NCI-H1417 (cell line): ENCODE data around the gene SPATA18.

Source experiments
- DNase-seq, 3 experiments: peaks; one replicate each; lab custom pipeline; 2025; lab: John Stamatoyannopoulos, UW

SPATA18 gene, protein sequence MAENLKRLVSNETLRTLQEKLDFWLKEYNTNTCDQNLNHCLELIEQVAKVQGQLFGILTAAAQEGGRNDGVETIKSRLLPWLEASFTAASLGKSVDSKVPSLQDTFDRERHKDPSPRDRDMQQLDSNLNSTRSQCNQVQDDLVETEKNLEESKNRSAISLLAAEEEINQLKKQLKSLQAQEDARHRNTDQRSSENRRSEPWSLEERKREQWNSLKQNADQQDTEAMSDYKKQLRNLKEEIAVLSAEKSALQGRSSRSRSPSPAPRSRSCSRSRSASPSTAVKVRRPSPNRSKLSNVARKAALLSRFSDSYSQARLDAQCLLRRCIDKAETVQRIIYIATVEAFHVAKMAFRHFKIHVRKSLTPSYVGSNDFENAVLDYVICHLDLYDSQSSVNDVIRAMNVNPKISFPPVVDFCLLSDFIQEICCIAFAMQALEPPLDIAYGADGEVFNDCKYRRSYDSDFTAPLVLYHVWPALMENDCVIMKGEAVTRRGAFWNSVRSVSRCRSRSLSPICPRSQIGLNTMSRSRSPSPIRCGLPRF

DNA sequence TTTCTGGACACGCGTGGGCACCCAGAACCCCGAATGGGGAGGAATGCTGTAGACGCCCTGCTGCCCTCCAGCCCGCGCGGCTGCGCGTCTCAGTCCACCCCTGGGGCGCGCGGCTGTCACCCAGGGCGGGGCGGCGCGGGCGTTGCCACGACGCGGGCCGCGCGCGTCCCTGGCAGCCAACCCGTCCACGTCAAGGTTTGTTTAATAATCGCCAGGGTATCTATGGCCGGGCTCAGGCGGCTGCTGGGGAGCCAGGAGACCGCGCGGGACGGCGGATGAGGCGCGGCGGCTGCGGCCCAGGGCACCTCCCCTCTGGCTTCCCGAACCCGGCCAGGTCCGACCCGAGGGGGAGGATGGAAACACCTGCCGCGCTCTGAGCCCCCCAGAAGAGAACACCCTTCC is at the start of gene SPATA18:
TSS of gene SPATA18 (plus strand) at position 92 of the 402 bp plus-strand sequence. CDS start 401 bp downstream, outside the sequence.
- DNase-seq, result peak in 2 of 3 experiments; percentile 37 to 47

DNA sequence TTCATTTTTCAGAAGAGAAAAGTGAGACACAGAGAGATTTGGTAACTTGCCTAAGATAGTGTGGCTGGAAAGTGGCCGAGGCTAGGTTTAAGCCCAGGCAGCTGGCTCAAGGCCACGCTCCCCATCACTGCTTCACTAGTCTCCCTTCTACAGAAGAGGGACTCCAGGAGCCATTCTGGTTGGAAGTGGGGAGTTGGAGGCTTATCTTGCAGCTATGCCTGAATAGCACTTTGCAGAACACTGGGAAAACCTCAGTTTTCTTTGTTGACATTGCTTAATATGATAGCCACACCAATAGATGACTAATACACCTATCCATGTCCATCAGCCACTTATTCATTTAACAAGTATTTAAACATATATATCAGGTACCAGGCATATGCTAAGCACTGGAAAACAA is 49.5 kb upstream of the SPATA18 start:
- no peak for DNase-seq

DNA sequence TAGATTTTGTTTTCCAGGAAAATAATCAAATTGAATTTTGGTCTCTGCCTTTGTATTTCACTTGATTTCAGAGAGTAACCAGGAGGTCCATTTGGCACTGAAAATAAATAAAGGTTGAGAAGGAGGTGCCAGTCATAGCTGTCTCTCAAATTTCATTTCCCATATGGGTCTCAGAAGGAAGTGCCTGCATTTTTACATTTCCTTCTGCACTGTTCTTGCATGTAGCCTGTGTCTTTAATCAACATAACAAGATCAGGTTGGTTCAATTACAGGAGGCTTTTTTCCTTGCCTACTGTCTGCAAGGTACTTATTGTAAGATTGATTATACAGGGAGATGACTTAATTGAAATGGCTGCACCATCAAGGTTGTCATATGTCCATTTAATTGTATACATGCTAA is 46.7 kb upstream of the SPATA18 start:
- DNase-seq, result no peak

DNA sequence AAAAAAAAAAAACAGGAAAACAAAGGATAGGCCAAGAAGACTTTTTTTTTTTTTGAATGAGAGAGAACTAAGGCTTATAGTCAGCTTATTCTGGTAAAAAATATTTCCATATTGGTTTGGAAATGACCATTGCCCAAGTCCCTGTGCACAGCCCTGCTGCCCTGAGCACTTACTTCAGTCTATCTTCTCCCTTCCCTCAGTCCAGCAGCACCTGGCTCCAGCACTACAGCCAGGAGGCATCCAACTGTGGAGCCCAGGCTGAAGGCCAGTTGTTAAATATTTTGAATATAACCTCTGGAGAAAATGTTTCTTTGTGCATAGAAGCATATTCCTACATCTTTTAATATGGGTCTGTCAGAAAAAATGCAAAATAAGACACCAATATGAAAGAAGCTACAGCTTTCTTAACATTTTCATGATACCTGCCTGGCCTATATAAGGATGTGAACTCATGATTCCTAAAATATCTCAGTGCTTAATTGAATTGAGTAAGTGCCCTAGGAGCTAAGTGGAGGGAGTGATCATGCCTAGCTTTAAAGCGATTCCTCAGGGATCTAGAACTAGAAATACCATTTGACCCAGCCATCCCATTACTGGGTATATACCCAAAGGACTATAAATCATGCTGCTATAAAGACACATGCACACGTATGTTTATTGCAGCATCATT is 45.4 kb upstream of the SPATA18 start:
- DNase-seq, result no peak

DNA sequence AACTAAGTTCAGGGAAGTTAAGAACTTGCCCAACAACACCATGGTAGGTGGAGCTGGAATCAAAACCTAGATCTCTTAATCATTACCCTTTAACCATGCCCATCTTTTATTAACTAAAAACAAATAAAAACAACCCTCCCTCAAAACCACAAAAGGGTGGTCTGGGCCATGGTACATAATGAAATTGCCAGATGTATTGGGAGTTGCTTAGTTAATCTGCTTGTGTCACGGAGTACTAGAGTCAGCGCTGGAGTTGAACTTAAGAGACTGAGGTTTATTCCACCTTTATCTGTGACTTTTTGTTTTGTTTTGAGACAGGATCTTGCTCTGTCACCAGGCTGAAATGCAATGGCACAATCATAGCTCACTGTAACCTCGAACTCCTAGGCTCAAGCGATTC is 44.2 kb upstream of the SPATA18 start:
- DNase-seq, result no peak

DNA sequence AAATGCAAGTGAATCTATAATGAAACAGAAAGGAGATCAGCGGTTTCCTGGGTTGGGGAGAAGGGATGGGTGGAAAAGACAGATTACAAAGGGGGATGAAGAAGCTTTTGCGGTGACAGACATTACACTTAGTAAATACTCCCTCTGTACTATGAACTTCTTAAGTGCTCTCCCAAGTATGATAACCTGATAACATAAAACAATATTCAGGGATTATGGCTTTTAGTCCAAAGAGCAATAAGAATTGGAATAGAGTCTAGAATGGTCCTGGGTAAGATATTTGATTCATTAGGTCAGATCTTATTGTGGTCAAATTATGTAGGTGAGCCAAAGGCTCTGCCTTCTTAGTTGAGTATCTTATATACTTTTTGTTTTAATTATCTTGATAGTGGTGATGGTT is 40.1 kb upstream of the SPATA18 start:
- DNase-seq, result no peak

DNA sequence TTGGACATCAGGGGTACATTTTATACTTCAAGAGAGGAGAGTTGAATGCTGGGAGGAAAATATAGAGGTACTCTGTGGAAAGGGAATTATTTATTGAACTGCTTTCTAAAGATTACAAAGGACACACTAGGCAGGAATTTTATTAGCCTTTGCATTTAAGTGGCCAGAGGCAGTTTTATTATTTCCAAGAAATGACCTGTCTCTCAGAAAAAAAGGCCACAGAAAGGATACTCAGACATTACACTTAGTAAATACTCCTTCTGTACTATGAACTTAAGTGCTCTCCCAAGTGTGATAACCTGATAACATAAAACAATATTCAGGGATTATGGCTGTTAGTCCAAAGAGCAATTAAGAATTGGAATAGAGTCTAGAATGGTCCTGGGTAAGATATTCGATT is 38.5 kb upstream of the SPATA18 start:
- no peak for DNase-seq

DNA sequence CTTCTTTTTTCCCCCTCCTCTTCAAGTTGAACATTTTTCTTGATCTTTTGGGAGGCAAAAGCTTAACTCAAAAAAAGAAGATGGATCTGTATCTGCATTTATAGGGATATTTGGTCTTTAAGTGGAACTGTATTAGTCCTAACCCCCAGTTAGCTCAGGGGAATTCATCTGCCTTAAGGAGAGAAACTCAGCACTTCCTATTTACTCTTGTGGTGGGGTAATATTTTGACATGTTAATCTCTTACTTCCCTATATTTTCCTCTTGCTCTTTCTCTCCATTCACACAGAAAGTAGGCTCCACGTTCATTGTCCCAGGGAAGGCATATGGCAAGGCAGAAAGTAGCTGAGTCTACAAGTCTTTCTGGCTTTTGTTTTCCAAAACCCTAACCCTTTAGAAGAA is 36.2 kb upstream of the SPATA18 start:
- no peak for DNase-seq

DNA sequence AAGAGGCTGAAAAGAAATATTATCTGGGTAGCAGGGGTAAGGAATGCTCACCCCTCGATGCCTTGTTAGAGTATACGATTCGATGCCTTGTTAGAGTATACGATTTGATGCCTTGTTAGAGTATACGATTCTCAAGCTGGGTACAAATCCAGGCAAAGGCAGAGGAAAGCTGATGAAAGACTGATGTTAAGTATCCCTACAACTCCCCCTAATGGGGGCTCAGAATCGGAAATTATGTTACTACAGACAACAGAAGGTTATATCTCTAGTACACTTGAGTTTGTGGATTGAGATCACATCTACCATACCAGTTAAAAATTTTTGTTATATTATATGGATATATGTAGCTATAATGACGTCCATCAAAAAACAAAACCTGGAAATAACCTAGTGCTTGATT is 35.7 kb upstream of the SPATA18 start:
- DNase-seq, result peak in 1 of 3 experiments; percentile 8

DNA sequence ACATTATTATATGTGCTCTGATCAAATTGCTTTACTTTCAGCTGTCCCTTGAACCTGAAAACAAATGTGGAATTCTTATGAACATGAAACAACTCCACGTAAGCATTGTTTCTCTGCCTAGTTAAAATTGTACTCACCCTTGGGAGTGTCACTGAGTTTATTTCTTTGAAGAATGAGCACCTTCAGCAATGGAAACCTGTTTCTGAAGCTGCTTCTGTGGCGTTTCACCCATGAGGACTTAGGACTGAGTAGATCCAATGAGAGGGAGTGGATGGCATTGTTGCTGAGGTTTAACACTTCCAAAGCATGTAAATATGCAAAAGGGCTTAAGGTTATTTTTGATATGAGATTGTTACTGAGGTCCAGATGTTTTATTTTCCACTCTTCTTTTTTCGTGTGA is 34.1 kb upstream of the SPATA18 start:
- DNase-seq, result no peak

DNA sequence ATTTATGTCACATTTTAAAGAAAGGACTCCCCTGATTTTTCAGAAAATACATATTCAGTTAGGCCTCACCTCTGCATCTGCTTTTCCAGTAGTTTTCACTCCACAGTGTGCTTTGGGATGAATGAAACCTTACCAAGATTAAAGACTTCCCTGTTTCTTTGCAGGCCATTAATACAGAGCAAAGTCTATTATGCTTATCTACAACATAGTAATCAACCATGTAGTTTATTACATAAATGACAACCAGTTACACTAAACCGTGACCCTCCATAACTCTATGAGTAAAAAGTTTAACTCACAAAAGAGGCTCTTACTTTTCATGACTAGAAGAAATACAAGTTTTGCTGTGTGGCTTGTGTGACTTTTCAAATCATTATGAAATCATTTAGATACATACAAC is 33.3 kb upstream of the SPATA18 start:
- no peak for DNase-seq

DNA sequence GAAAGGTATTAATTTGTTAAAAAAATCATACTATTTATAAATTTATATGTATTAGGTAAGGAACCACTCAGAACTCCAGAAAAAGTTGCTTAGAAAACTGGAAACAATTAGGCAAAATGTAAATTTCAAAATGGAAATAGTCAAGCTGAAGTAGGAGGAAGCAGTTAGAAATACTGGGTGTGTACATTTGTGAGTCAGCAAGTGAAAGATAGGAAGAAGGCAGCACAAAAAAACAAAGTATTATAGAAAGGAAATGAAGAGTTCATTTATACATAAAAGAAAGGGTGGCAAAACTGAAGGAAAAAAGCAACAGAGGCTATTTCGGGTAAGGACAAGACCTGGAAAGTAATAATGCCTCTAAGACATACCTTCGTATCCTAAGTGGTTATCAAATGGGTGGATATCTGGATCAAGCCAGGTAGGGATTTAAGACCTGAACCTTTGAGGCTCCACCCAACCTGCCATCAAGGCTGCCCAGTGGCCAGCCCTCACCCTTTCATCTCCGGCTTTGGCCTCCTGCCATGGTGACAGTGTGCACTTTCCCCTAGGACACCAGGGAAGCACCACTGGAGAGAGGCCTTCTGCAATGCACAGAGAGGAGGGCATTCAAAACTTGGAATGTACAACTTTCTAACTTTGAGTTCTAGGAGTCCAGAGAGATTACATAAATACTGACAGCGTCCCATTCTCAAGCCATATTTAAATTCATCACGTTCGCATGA is 31.0 kb upstream of the SPATA18 start, which contains the start of gene LRRC66:
TSS of gene LRRC66 (minus strand) at position 428 of the 722 bp plus-strand sequence. CDS start 2,750 bp downstream, outside the sequence.
- DNase-seq, result no peak

DNA sequence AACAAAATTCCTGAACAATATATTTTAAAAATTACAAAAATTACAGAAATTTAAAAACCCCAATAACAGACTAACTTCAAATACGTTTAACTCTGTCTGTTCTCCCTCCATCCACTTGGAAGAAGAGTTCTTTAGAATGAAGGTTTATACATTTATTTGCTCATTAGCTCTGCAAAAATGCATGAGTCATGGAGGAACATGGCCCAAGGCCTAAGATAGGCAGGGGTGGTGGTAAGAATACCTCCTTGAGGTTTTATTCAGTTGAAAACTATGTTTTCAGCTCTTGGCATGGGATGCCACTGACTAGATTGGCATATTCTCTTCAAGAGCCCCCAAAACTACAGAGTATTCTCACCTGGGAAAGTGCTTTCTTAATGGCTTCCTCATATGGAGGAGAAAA is 22.1 kb upstream of the SPATA18 start:
- DNase-seq, result no peak

DNA sequence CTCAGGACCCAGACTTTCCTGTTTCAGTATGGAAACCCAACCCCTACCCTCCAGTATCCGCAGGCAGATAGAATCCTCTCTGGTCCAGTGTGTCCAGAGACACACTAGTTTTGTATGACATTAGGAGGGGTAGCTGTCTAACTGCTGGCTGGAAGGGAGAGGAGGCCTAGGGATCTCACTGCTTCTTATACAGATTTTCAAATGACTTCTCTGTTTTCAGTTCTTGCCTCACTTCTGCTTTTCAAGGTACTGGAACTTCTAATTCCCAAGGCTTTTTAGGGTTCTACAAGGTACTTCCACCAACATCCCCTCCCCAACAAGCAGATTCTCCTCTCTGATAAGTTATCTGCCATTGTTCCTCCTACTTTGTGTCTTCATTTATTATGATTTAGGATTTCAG is 19.1 kb upstream of the SPATA18 start:
- DNase-seq, result no peak

DNA sequence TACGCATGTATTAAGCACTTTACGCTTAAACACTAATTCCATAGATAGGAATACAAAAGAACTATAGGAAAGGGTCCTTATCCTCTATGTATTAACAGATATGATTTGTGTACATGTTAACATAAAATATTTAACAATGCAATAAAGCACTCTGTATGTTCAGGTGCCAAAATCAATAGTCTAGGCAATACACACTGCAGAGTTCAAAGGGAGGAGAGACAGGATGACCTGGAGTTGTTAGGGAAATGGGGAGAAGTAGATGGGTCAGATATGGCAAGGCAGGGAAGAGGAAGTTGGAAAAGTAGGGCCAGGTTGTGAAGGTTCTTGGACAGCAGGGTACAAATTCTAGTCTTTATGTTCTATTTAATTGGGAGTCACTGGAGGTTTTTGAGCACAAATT is 15.9 kb upstream of the SPATA18 start:
- DNase-seq, result no peak

DNA sequence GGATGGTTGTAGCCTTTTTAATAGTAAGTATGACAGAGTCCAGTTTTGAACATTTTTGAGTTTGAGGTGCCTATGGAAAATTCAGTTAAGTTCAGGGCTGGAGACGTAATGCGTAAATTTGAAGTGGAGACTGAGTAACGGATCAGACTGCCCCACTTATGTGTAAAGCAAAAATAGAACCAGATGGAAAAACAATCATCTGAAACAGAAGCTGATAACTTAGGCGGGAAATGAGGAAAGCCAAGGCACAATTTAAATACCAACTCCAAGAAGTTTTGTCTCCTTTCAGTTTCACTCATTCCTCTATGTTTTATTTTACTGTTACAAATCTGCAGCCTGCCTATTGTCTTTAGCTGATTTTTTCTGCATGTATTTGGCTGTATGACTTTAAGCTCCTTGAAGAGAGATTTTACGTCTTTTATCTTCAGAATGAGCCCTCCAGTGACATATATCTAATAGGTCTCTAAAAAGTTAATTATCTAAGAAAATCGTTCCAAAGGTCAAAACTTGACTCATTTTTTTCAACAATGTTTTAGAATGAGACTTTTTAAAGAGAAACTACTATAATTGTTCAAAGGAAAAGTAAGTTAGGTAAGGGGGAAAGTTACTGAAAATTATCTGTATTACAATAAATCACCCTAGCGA is 14.1 kb upstream of the SPATA18 start:
- no peak for DNase-seq

DNA sequence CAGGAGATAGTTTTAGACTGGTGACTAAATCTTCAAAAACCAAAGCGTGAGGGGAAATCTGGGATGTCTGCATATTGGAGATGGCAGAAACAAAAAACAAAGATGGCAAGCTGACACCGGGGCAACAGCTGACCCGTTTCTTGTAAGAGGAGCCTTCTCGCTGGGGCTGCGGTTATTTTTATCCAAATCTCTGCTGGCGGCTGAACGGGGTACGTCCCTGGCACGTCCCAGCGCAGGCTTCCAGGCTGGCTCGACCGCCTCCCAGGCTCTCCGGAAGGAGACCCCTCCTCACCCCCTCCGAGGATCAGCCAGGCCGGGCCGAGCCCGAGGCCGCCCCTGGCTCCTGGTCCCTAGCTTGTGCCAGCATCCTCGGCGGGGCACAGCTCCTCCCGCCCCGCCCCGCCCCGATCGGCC is 13.4 kb upstream of the SPATA18 start:
- DNase-seq, result peak; percentile 48 to 79 (median 78)

DNA sequence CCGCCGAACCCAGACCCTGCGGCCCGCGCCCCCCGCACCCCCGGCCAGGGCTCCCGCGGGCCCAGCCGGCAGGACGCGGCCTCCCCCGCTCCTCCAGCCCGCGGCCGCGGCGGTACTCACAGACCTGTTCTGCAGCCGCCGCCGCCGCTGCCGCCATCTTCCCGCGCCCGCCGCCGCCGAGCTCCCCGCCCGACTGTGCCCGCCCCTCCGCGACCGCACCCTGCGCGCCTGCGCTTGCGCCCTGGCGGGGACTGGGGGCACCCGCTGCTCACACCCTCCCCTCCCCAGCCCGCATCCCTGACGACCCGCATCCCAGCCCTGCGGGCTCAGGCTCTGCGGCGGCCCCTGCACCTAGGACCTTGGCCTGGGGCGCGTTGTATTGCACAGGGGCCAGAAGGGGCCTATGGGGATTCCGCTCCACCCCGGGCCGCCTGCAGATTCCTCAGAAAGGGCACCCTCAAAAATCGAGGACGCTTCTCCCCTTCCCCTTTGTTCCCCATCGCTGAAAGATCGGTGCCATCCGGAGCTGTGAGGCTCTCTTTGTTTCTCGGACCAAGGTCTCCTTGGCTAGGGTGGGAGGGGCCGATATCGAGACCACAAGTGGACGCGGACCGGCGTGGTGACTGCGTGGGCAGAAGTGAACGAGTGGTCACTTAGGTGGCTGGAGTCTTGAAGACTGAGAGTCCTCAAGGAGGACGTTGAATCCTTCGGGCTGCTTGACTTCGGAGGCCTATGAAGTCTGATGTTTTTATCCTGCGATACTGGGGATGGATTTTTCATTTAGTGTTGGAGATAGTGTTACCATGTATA is 12.8 kb upstream of the SPATA18 start, which contains the start of gene SGCB:
TSS of gene SGCB (minus strand) at position 197 of the 810 bp plus-strand sequence. CDS start at position 157, 40 bp downstream.
- peak; percentile 71 to 92 (median 85) for DNase-seq

DNA sequence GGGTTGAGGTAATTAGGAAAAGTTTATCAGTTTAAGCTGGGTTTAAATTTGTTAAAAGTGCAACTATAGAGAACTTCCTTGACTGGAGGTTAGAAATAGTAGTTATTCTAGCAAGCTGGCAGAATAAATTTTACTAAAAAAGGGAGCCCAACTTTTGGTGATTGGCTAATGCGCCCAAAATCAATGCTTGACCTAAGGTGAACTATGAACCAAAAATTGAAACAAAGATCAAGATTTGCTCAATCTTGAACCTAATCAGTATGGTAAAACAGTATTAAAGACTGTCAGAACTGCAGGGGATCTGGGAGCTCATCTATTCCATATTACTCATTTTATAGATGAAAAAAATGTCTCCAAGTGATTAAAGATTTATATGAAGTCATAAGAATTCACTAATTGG is 6.1 kb upstream of the SPATA18 start:
- no peak for DNase-seq

DNA sequence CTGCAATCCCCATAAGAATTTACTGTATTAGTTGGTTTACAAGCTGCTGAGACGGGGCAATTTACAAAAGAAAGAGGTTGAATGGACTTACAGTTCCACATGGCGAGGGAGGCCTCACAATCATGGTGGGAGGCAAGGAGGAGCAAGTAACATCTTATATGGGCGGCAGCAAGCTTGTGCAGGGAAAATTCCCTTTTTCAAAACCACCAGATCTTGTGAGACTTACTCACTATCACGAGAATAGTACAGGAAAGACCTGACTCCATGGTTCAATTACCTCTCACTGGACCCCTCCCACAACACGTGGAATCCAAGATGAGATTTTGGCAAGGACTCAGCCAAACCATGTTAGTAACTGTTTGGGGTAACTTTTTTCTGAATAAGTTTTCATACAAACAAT is 1.8 kb upstream of the SPATA18 start:
- DNase-seq, result no peak
